Measurements from ENCODE around the gene MIOX.

Gene MIOX

GRCh38 chr22:50489363-50490243 lies 2.9 kb downstream of the MIOX start:
- TF ChIP-seq YY1 (IDR thresholded peaks at IDR 0.05; ENCODE audit: low read depth) = no peak
- TF ChIP-seq ZBTB7A (IDR thresholded peaks at IDR 0.05; ENCODE audit: low read depth) = no peak
- TF ChIP-seq TAF1 (IDR thresholded peaks at IDR 0.05; ENCODE audit: low read depth) = no peak
- no peak for TF ChIP-seq EP300 (IDR thresholded peaks at IDR 0.05; ENCODE audit: borderline replicate concordance)
- TF ChIP-seq CREB1 (IDR thresholded peaks at IDR 0.05; ENCODE audit: low read depth) = no peak
- TF ChIP-seq REST (IDR thresholded peaks at IDR 0.05; ENCODE audit: low read depth) = no peak
- TF ChIP-seq, protein P1, sequence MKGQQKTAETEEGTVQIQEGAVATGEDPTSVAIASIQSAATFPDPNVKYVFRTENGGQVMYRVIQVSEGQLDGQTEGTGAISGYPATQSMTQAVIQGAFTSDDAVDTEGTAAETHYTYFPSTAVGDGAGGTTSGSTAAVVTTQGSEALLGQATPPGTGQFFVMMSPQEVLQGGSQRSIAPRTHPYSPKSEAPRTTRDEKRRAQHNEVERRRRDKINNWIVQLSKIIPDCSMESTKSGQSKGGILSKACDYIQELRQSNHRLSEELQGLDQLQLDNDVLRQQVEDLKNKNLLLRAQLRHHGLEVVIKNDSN (IDR thresholded peaks at IDR 0.05) = no peak
- TF ChIP-seq MAX (IDR thresholded peaks at IDR 0.05) = no peak

DNA sequence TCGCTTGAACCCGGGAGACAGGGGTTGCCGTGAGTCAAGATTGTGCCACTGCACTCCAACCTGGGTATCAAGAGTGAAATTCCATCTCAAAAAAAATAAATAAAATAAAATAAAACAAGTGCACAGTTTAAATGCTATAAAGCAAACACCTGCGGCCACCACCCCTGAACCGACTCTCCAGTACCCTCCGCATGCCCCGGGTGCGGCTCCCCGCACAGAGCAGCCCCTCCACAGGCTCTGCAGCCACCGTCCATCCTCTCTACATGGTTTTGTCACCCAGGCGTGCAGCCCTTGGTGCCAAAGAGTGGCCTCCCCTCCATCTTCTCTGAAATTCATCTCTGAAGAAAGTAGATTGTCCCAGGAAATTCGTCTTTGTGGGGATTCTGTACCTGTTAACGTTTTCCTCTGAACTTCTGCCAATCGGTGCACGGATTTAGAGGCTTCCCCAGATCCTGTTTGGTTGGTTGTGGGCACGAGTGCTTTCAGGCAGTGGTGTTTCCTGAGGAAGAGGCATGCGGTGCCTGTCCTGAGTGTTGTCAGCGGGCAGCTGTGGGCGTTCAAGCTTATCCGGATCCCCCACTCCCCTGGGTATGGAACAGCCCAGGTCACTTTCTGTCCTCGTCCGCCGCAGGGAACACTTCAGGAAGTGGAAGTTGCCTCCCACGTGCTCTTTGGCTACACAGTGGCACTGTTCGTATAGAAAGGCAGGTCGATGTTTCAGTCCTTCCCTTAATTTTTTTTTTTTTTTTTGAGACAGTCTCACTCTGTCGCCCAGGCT lies 4.1 kb downstream of the MIOX start:
- TF ChIP-seq ZBTB7A (IDR thresholded peaks at IDR 0.05; ENCODE audit: low read depth) = no peak
- TF ChIP-seq NFIC (IDR thresholded peaks at IDR 0.05) = no peak
- TF ChIP-seq YY1 (IDR thresholded peaks at IDR 0.05; ENCODE audit: low read depth) = no peak
- no peak for TF ChIP-seq EGR1 (IDR thresholded peaks at IDR 0.05)
- no peak for TF ChIP-seq FOXM1 (IDR thresholded peaks at IDR 0.05; ENCODE audit: borderline replicate concordance, low read depth)
- no peak for TF ChIP-seq EP300 (IDR thresholded peaks at IDR 0.05; ENCODE audit: borderline replicate concordance)
- TF ChIP-seq CEBPB (IDR thresholded peaks at IDR 0.05) = no peak
- TF ChIP-seq, protein P1 (IDR thresholded peaks at IDR 0.05) = no peak
- TF ChIP-seq TAF1 (IDR thresholded peaks at IDR 0.05; ENCODE audit: low read depth) = no peak
- no peak for TF ChIP-seq RAD21 (IDR thresholded peaks at IDR 0.05; ENCODE audit: low read depth)
- no peak for TF ChIP-seq REST (IDR thresholded peaks at IDR 0.05; ENCODE audit: low read depth)
- TF ChIP-seq CREB1 (IDR thresholded peaks at IDR 0.05; ENCODE audit: low read depth) = no peak

DNA sequence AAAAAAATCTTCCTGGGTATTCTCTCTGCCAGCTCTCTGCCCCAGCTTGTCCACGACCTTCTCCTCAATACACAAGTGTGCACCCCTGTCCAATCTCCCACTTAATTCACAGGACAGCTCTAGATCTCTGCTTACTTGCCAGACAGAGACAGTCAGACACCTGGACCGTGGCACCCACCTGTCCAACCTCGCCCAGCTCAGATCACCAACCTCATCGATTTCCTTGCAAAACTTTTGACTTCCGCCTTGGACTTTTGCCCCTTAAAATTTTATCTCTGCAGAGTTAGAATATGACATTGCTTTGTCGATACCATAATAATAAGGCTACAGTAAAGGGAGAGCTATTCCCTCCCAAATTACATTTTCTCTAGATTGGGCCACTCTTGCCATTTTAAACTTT lies 10.4 kb downstream of the MIOX start:
- TF ChIP-seq REST (IDR thresholded peaks at IDR 0.05; ENCODE audit: low read depth) = no peak
- TF ChIP-seq, protein P1 (IDR thresholded peaks at IDR 0.05) = no peak
- no peak for TF ChIP-seq TAF1 (IDR thresholded peaks at IDR 0.05; ENCODE audit: low read depth)
- no peak for TF ChIP-seq CEBPB (IDR thresholded peaks at IDR 0.05)
- TF ChIP-seq ZBTB7A (IDR thresholded peaks at IDR 0.05; ENCODE audit: low read depth) = no peak
- no peak for TF ChIP-seq TEAD4 (IDR thresholded peaks at IDR 0.05)
- no peak for TF ChIP-seq TCF12 (IDR thresholded peaks at IDR 0.05; ENCODE audit: low read depth)
- no peak for TF ChIP-seq YY1 (IDR thresholded peaks at IDR 0.05; ENCODE audit: low read depth)
- no peak for TF ChIP-seq RAD21 (IDR thresholded peaks at IDR 0.05; ENCODE audit: low read depth)
- no peak for TF ChIP-seq EGR1 (IDR thresholded peaks at IDR 0.05)
- no peak for TF ChIP-seq NFIC (IDR thresholded peaks at IDR 0.05)
- TF ChIP-seq CREB1 (IDR thresholded peaks at IDR 0.05; ENCODE audit: low read depth) = no peak
- no peak for TF ChIP-seq MAX (IDR thresholded peaks at IDR 0.05)
- no peak for TF ChIP-seq FOXM1 (IDR thresholded peaks at IDR 0.05; ENCODE audit: borderline replicate concordance, low read depth)
- no peak for TF ChIP-seq EP300 (IDR thresholded peaks at IDR 0.05; ENCODE audit: borderline replicate concordance)

Data from Ishikawa (cell line).